DMS153 (cell line): ENCODE results near the gene OSBPL9.
"Not testable (repeated sequence)": the region's sequence is repeated elsewhere in the genome, so short reads cannot be mapped to it uniquely, and the experiment has no call there.

Source experiments
- DNase-seq: peaks from one replicate; lab custom pipeline; 2025; lab: John Stamatoyannopoulos, UW

The OSBPL9 gene

GRCh38 chr1:51789342-51789741 is 172.4 kb downstream of the OSBPL9 start:
- DNase-seq: no peak

- no peak for DNase-seq
These were observed 173.5 kb downstream of the OSBPL9 start for GRCh38 chr1:51790385-51790784.

GRCh38 chr1:51791888-51792287 is 175.0 kb downstream of the OSBPL9 start:
- no peak for DNase-seq

GRCh38 chr1:51792864-51793263 is 176.0 kb downstream of the OSBPL9 start:
- DNase-seq: no peak

- DNase-seq: no peak
These were observed 177.4 kb downstream of the OSBPL9 start for GRCh38 chr1:51794260-51794659.

- no peak for DNase-seq
These were observed 178.0 kb downstream of the OSBPL9 start for GRCh38 chr1:51794868-51795267.

- DNase-seq: no peak
These were observed 182.5 kb downstream of the OSBPL9 start for GRCh38 chr1:51799372-51799771.

GRCh38 chr1:51814513-51814912 is 197.6 kb downstream of the OSBPL9 start:
- no peak for DNase-seq

GRCh38 chr1:51818487-51818886 is 201.6 kb downstream of the OSBPL9 start:
- DNase-seq: no peak

- DNase-seq: not testable (repeated sequence)
These were observed 202.1 kb downstream of the OSBPL9 start for GRCh38 chr1:51819021-51819420.

GRCh38 chr1:51819810-51820209 is 202.9 kb downstream of the OSBPL9 start:
- no peak for DNase-seq

GRCh38 chr1:51829058-51829457 is 212.2 kb downstream of the OSBPL9 start:
- no peak for DNase-seq

- DNase-seq: no peak
These were observed 216.8 kb downstream of the OSBPL9 start for GRCh38 chr1:51833700-51834099.

- no peak for DNase-seq
These were observed 220.4 kb downstream of the OSBPL9 start for GRCh38 chr1:51837243-51837642.
